Measurements from ENCODE around the gene IRS2.

The IRS2 gene

DNA sequence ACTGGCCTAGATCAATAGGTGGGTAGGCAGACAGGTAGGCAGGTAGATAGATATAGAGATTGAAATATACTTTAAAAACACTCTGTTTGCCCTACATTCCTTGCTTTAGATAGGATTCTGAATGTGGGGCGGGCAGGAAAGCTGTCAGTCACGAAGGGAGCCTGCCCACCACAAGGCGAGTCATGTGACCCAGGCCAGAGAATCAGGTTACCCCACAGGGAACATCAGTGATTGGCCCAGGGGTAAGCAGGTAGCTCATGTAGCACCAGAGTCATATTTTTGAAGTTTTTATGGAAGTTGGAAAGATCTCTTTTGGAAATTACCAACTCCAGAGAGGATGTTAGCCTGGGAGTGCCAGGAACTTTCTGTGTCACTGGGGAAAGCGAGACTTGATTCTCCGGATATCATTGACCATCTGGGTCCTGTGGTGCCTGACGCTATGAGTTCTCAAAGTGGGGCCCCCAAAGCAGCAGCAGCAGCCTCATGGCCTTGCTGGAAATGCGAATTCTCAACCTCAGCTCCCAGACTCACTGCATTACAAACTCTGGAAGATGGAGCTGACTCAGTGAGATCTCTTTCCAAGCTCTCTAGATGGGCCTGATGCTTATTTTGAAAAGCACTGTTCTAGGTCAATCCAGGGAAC, 60.3 kb downstream of the IRS2 start:
- no peak for DNase-seq

DNA sequence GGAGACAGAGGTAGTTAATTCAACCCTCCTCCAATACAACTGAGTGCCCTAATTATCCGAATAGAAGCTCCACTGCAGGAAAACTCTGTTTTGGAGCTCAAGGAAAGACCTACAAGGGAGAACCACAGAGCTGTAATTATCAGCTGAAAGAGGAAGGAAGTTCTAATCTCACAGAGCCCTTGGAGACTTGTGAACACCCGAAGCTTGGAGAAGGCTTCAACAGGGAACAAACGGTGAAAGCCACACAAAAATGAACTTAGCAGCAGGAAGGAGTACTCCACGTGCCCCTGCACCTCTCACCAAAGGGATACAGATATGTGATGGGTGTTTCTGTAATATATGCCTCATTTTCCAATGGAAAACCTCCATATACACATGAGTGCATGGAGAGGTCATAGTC, 61.1 kb downstream of the IRS2 start:
- DNase-seq, result no peak

DNA sequence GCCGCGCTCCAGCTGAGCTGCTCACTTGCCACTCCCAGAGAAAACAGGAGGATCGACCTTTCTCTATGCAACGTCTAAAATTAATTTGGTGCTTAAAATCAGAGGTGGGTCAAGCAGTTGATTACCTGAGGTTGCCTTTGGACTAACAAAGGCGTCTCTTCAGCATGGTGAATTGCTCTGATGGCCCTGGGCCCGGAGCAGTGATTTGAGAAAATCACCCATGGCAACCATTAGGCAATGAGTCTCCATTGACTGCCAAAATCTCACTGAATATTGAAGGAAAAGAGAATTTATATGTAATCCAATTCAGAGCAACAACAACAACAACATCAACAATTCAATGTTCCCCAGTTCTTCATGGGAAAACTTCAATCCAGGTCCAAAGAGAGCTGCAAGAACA, 61.8 kb downstream of the IRS2 start:
- no peak for DNase-seq

DNA sequence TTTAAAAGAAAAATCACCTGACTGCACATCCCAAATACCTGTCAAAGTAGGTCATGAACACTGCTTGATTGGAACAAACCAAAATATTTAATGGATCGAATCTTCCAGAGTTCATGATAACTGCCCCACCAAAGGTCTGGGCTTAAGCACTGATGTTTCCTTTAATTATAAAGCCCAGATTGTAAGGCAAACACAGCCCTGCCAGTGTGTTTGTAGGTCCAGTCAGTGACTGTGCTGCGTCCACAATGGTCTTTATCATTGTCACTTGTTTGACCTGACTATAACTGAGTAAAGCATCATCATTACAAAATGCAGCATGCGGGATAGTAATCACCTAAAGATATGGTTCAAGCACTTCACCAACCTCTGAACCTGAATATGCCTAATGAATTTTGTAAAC, 63.3 kb downstream of the IRS2 start:
- DNase-seq, result no peak

DNA sequence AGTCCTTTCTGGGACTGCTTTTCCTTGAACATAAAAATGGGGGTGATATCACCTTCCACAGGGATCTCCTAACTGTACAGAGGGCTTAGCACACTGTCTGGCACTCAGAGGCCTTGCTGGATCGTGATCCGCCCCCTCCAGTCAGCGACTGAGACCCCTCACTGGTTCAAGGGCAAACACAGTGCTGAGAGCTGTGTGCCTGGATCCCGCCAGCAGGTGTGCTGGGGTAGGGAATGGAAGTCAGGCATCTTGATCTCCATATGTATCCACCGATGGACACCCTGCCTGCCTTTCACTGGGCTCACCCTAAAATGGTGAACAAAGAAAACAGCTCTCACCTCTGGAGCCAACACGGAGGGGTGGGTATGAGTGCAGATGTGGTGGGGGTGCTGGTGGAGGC, 64.3 kb downstream of the IRS2 start:
- no peak for DNase-seq

DNA sequence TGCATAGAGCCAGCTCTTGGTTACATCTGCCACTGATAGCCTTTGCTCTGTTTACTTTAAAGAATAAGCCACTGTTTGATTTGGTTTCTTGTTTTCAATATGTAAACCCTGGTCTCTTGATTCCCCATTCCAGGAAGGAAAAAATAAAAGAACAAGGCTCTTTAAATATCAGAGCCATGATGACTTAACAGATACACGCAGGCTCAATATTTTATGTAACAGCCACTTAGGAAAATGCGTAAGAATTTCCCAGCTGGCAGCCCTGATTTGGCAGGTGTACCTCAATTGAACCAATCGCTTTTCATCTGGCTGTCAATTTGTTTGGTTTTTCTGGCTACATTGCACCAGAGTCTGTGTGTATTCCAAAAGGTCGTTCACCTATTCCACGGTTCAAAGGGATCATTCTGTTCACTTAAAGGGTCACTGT, 65.6 kb downstream of the IRS2 start:
- DNase-seq, result no peak

DNA sequence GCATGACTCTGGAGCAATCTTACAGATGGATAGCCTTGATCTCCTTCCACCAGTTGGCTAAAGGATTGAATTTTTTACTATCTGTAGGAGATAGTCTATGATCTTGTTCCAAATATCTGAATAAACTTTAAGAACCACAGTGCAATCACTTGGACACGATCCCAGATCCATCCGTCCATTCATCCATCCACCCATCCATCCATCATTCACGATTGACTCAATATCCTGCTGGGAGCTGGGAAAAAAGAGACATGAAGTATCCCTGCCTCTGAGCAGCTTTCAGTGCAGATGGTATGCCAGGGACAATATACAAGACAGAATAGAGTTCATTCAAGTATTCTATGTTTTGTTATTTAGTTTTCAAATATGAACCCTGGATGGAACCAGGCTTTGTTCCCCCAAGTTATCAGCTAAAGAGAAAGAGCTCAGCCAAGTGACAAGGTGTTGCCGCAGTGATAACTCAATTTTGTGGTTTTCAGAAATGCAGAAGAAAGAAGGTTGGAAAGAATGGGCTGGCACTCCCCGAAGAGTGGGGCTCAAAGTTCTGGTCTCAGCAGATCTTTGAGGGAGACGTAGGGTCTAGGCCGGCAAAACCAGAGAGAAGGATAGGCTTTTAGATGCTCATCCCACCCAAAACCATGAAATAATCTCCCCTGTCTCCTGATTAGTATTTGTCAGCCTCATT, 66.3 kb downstream of the IRS2 start:
- no peak for DNase-seq

DNA sequence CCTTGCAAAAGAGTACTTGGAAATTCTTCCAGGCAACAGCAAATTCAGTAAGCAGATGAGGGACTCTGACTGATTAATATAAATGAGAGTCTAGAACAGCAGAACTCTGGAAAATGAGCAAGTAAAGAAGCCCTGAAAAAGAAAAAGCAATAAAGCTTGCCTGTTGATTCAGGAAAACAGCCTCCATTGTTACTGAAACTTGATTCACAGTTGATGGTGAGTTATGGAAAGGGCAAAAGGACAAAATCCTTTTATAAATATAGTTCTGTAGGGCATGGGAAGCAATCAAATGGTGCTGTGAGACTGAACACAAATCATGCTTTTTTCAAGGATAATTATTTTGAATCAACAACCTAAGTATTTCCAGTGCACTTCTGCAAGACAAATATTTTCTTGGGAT, 67.7 kb downstream of the IRS2 start:
- no peak for DNase-seq

DNA sequence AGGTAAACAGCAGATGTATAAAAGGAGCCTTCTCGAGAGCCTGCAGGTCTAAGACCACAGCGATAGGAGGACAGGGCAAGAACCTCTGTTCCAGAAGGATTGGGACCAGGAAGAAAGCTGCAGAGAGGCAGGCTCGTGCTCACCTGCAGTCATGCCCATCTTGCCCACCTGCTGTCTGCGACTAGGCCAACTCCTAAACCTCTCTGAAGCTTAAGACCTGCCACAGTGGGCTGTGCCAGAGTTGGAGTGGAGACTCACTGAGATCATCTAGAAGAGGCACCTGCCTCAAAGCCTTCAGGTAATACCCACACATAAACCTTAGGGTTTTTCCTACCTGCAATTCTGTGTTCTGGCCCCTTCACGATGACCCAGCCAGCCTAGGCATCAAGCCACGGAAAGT, 68.7 kb downstream of the IRS2 start:
- no peak for DNase-seq

DNA sequence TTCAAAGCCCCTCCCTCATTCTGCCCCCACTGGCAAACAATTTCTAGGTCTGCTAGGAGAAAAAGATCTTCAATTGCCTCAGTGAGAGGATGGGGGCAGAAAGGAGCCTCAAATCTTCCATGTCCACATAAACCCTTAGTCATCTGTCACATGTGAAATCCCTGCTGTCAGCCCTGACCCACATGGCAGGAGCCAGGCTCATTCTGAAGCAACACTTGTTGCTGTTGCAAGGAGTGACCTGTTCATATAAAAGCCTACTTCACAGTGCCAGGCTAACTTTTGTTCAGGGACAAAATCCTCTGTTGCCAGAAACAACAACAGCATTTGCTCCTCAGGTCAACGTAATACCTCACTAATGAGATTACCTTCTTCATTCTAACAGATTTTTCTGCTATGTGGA, 70.5 kb downstream of the IRS2 start:
- no peak for DNase-seq

DNA sequence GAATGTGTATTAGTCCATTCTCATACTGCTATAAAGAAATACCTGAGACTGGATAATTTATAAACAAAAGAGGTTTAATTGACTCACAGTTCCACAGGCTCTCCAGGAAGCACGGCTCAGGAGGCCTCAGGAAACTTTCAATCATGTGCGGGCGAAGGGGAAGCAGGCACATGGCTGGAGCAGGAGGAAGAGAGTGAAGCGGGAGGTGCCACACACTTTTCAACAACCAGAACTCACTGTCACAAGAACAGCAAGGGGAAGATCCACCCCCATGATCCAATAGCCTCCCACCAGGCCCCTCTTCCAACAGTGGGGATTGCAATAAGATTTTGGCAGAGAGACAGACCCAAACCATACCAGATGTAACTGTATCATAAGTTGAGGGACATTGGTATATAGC, 72.7 kb downstream of the IRS2 start:
- DNase-seq, result no peak

DNA sequence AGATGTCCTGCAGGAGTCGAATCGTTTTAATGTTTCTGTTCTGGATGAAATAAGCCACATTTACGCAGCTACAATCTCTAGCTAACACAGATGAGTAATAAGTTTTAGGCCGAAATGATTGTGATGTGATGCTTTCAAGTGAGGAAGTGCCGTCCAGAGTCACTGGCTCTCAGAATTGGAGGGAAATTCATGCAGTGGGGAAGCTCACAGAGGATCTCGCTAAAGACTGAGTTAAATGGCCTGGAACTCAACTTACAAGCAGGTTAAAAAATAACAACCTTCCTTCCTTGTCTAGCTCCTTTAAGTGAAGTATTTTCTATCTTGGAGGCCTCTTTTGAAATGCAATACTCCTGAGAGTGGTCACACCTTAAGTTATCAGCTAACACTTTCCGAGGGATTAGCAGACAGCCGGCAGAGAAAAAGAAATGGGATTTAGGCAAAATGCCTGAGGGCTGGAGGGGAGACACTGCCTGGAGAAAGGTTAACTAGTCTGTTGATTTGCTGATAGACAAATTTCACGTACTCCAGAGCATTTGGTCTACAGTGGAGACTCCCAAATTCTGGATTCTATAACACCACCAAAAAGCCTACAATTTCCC, 74.2 kb downstream of the IRS2 start:
- no peak for DNase-seq

DNA sequence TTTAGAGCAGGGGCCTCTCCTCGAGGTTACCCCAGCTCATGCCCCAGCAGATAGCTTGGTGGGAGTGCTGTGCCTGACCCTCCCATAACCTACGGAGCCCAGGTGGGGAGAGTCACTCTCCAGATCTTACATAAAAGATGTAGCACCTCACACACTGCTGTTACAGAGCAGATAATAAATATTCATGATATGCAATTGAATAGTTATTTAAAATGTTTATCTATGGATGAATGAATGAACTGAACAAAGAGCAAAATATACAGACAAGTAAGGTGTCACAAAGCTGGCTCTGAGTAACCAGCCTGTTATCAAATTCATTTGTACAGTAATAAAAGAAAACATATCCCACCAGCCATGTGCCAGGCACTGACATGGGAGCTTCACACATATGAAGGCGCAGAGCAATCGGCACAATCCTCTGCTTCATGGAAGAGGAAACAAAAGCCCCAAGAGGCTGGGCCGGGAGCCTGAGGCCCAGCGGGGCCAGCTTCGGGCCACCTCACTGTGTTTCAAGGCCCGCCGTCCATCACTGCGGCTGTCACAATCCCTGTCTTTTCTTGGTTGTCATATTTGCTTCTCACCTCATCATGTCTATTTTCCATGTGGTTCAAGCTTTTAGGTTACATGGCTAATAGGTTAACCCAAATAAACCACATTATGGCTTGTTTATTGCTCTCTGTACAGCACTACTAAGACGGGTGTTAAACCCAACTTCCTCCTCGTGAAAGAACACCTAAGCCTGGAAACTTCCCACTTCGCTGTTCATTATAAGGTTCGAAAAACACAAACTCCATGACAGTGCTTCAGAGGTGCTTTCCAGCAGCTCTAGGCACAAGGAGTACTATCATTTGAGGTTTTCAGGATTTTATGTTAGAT, 78.4 kb downstream of the IRS2 start:
- no peak for DNase-seq

DNA sequence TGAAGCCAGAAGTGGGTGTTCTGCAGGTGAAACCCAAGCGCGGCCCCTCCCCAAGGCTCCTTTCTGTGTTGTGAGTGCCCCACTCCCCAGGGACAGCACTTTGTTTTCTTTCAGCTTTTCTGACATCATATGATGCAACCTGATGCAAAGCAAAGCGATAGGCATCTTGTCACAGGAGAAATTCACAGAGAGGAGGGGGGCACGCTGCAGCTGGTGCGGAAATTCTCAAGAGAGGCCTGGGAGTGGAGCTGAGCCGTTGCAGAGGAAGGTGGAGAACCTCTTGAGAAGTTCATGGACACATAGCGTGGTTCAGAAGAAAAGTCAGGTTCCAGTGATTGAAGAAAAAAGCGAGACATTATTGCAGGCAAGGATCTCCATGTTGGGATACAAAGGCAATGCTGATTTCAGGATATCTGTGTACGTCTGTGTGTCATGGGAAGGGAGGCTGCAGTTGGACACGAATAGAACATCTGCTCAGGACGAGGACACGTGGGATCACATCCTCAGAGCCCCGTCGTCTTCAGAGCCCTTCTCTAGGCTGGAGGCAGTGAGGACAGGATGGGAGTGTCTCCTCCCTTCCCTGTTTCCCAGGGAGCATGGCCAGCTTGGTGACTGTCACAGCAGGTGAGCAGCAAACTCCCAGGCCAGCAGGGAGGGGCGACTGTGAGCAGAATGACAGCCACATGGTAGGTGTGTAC, 79.2 kb downstream of the IRS2 start:
- no peak for DNase-seq

DNA sequence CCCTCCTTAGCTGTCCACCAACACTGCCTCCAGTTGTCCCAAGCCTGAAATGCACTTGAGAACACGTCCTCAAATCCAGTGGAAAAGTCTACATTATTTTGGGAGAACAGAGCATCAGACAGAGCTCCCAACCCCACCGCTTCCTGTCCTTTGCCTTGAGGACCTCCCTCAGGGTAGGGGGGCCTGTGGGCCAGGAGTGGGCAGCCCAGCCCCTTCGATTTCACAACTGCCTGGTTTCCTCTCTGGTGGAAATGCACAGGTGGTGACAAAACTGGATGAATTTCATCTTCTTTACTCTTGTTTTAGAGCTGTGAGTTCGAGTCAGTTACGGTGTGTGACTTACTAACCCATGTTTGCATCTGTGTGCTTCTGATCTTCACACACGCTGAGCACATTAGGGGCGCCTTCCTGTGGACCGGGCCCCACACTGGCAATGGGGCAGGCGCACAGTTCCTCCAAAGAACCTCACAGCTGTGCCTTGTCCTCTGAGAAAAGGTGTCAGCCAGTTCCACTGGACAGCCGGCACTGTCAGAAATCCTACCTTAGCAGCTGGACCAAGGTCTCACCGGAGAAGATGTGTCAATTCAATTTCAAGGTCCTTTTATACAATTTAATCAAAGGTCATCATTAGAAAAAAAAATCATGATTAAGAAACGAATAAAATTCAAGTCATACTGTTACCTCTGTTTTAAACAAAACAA, 80.2 kb downstream of the IRS2 start:
- DNase-seq, result no peak

DNA sequence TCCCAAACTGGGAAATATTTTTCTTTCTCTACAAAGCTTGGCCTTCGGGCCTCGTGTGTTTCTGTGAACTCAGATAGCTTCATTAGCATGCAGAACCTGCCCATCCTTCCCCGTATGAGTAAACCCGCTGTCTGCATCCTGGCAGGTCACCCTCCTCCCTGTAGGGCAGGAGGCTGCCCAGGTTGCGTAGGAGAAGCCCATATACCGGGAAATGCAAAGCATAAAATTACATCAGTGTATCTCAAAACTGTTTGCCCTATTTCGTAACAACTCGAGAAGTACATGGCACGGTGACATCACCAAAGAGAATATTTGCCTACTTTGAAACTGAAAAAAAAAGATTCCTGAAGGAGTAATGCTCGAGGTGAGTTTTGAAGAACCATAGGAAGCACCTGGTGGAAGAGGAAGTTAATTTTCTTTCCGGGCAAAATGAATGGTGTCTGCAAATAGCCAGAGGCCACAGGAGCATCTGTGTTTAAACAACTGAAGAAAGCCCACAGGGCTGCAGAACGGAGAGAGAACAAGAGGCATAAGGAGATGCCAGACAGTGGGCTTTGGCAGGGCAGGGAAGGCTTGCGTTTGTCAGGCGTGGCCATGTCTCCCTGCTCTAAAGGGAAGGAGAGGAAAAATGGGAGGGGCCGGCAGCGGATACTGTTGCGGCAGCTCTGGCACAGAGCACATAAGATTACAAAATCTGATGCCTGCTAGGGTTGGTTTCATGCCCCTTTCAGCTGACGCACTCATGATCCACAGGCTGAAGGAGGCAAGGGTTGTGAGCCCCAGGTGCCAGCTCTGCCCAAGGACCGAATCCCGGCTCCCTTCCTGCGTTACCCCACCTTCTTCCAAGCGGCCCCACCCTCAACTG, 81.4 kb downstream of the IRS2 start:
- no peak for DNase-seq

DNA sequence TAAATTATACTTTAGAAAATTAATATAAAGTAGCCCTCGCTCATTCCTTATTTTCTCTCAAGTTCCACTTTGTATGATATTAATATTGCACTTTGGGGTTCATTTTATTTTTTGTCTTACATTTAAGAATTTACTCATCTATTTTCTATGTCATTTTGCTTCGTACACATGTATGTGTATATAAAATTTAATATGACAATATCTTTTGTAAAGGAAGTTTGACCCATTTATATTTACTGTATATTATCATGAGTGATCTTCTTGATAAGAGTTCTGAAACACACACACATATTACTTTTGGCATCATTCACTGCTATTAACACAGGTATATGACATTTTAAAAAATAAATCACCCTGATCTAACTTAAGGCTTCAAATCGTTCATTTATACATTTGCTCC, 83.1 kb downstream of the IRS2 start:
- DNase-seq, result no peak

Data from kidney glomerular epithelial cell (primary cell).